HG03460 (cell line): ENCODE data around the gene AMFR.
"Not testable (repeated sequence)": the region's sequence is repeated elsewhere in the genome, so short reads cannot be mapped to it uniquely, and the experiment has no call there.

Experiments used
- ATAC-seq: cut with Tn5 transposase; IDR thresholded peaks from one replicate; pipeline ENCODE4 v1.9.1; 2021; ENCODE audit not compliant: unreplicated experiment

The AMFR gene

DNA sequence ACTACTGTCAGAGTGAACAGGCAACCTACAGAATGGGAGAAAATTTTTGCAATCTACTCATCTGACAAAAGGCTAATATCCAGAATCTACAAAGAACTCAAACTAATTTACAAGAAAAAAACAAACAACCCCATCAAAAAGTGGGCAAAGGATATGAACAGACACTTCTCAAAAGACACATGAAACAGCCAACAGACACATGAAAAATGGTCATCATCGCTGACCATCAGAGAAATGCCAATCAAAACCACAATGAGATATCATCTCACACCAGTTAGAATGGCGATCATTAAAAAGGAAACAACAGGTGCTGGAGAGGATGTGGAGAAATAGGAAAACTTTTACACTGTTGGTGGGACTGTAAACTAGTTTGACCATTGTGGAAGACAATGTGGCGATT lies 28.6 kb downstream of the AMFR start:
- ATAC-seq: not testable (repeated sequence)

DNA sequence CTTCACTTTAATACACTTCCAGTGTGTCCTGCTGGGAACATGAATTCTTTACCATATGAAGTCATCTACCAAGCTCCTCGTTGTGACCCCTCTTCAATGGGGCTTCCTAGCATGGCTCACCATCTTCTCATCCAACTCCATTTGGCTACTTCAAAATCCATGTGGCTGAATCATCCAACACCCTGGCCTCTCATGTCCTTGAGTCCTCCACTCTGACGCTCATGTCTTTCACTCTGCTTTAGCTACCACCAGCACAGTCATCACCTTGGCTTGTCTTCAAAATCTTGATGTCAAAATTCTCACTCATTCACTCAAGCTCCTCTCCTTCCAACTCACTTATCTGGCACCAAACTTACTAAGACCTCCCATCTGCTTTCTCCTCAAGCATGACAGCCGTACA lies 35.8 kb downstream of the AMFR start:
- no peak for ATAC-seq

DNA sequence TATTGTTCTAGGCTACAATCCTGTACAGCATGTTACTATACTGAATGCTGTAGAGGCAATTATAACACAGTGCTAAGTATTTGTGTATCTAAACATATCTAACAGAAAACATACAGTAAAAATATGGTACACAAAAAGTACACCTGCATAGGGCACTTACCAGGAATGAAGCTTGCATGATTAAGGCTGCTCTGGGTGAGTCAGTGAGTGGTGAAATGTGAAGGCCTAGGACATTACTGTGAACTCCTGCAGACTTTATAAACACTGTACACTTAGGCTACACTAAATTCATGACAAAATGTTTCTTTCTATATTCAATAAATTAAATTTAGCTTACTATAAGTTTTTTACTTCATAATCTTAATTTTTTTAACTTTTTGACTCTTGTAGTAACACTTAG lies 37.1 kb downstream of the AMFR start:
- ATAC-seq: no peak

GRCh38 chr16:56387396-56387795 lies 37.9 kb downstream of the AMFR start:
- no peak for ATAC-seq

GRCh38 chr16:56384074-56384721 lies 41.1 kb downstream of the AMFR start:
- no peak for ATAC-seq

GRCh38 chr16:56382901-56383355 lies 42.4 kb downstream of the AMFR start:
- no peak for ATAC-seq

- ATAC-seq: no peak
Observed at GRCh38 chr16:56382459-56382858, 42.9 kb downstream of the AMFR start.

DNA sequence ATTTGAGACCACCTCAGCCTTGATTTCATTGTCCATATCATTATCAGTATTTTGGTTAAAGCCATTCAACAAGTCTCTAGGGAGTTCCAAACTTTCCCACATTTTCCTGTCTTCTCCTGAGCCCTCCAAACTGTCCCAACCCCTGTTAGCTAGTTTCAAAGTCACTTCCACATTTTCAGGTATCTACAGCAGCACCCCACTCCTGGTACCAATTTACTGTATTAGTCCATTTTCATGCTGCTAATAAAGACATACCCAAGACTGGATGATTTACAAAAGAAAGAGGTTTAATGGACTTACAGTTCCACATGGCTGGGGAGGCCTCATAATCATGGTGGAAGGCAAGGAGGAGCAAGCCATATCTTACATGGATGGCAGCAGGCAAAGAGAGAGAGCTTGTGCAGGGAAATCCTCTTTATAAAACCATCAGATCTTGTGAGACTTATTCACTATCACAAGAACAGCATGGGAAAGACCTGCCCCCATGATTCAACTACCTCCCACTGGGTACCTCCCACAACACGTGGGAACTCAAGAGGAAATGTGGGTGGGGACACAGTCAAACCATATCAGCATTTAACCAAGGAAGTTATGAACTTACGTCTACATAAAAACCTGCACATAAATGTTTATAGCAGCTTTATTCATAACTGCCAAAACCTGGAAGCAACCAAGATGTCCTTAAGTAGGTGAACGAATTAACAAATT lies 44.4 kb downstream of the AMFR start:
- not testable (repeated sequence) for ATAC-seq

DNA sequence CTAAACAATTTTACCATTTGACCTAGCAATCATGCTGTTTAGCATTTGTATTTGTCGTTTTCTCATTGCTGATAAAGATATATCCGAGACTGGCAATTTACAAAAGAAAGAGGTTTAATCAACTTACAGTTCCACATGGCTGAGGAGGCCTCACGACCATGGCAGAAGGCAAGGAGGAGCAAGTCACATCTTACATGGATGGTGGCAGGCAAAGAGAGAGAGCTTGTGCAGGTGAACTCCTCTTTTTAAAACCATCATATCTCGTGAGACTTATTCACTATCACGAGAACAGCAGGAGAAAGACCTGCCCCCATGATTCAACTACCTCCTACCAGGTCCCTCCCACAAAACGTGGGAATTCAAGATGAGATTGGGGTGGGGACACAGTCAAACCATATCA lies 46.3 kb downstream of the AMFR start:
- not testable (repeated sequence) for ATAC-seq

GRCh38 chr16:56375792-56376191 lies 49.6 kb downstream of the AMFR start:
- ATAC-seq: not testable (repeated sequence)

- no peak for ATAC-seq
Observed at GRCh38 chr16:56373003-56373402, 52.3 kb downstream of the AMFR start.

GRCh38 chr16:56372013-56372634 lies 53.2 kb downstream of the AMFR start:
- ATAC-seq: no peak

DNA sequence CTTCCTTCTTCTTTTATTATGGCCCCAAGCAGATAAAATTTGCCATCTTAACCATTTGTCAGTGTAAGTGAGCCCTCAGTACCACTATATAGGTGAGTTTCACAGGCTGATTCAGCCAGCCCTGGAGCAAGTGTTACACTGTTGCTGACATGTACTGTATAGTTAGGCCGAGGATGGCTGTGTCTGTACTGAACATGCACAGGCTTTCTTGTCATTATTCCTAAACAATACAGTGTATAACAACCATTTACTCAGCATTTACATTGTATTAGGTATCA lies 53.7 kb downstream of the AMFR start:
- ATAC-seq: no peak

- no peak for ATAC-seq
Observed at GRCh38 chr16:56370875-56371659, 54.3 kb downstream of the AMFR start.

DNA sequence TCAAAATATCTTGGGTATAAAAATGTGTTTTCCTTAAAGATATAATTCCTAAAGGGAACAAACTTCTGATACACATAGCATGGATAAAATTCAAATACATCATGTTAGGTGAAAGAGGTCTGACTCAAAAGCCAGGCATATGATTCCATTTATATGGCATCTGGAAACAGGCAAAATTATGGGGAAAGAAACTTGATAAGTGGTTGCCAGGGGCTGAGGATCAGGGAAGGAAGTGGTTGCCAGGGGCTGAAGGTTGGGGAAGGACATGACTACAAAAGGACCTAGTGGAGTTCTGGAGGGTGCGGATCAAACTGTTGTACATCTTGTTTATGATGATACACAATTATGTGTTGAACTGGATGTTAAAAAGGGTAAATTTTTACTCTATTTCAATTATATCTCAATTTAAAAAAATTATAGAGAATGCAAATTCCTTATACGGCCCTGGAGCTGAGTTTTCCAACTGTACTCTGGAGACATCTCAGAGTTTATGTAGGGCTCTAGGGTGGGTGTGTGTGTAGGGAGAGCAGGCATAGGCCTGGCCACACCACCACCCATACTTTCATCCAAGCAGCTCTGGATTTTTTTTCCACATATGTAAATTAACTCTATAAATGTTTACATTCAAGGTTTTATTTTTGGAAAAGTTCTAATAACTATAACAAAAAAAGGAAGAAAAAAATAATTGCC lies 55.0 kb downstream of the AMFR start:
- ATAC-seq: no peak

DNA sequence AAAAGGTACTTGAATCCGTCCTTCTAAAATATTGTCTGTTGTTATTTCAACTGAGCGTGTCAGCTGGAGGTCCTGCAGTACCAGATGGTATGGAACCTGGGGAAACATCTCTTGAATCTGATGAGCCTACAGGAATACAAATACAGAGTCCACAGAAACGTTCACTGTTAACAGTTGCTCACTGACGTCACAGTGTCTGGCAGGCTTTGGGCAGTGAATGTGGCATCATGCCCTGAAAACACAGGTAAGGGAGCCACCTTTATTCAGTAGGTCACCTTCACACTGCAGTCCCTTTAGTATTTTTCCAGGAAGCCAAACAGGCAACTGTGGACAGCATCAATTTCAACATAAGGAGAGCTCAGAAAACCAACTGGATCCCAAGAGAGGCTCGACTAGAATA lies 56.1 kb downstream of the AMFR start:
- no peak for ATAC-seq

- ATAC-seq: no peak
Observed at GRCh38 chr16:56368545-56368944, 56.8 kb downstream of the AMFR start.

GRCh38 chr16:56367764-56368163 lies 57.6 kb downstream of the AMFR start:
- ATAC-seq: no peak

DNA sequence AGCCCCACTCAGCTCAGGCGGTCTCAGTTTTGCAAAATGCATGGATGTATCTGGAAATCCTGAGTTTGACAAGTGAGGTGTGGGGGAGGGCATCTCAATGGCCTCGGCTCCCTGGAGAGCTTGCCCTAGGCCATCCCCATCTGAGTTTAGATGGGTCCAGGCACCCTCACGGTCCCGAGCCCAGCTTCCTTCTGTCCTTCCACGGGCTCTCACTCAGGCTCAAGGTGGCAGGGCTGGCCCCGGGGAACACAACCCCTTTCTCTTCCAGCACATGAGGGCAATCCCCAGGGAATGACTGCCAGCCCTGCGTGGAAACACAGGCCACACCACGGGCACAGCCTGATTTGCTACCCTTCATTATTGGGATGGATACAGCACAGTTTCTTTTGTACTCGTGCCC lies 58.4 kb downstream of the AMFR start:
- no peak for ATAC-seq

- ATAC-seq: no peak
Observed at GRCh38 chr16:56365552-56365951, 59.8 kb downstream of the AMFR start.

GRCh38 chr16:56364865-56365264 lies 60.5 kb downstream of the AMFR start:
- ATAC-seq: no peak
